Neural cell (in vitro differentiated cells): Measurements from ENCODE around the gene MUC3A. TPM values are rescaled to one million over a fixed set of nuclear protein-coding genes. Genes with fewer than 3 reads are reported as not detected.
"Not testable (repeated sequence)": the region's sequence is repeated elsewhere in the genome, so short reads cannot be mapped to it uniquely, and the experiment has no call there.

Experiments
- H2AFZ ChIP-seq: fragments of 200-600, 300-800 bp; sonication (generic), shearing (Covaris generic); 2 replicates; pipeline ENCODE4 v1.6.0; 2014; ENCODE audit warnings: low read depth, mild to moderate bottlenecking, antibody characterized with exemption, low read length, moderate library complexity
- H3F3A ChIP-seq: fragments of 200-600 bp; shearing (Covaris generic); 2 replicates; pipeline ENCODE4 v1.6.1; 2016; ENCODE audit warnings: mild to moderate bottlenecking, moderate library complexity, mixed read lengths, antibody characterized with exemption, low read length; ENCODE audit not compliant: insufficient read depth, poor library complexity, severe bottlenecking
- H3K27ac ChIP-seq: fragments of 200-600, 300-800 bp; sonication (generic), shearing (Covaris generic); 2 replicates; pipeline ENCODE4 v1.5.1; 2014; ENCODE audit warnings: mild to moderate bottlenecking, low read length, moderate library complexity
- H3K27me3 ChIP-seq: fragments of 300-800, 200-600 bp; sonication (generic), shearing (Covaris generic); 2 replicates; pipeline ENCODE4 v1.6.0; 2014; ENCODE audit warnings: mild to moderate bottlenecking, low read depth, low read length, moderate library complexity; ENCODE audit not compliant: insufficient read depth
- H3K36me3 ChIP-seq: fragments of 300-800, 200-600 bp; sonication (generic), shearing (Covaris generic); 2 replicates; pipeline ENCODE4 v1.5.1; 2014; ENCODE audit warnings: mild to moderate bottlenecking, antibody characterized with exemption, low read length, moderate library complexity; ENCODE audit not compliant: insufficient read depth
- H3K4me2 ChIP-seq: fragments of 300-800, 200-600 bp; sonication (generic), shearing (Covaris generic); 2 replicates; pipeline ENCODE4 v1.6.0; 2014; ENCODE audit warnings: mild to moderate bottlenecking, low read length
- H3K4me3 ChIP-seq: fragments of 300-800, 200-600 bp; sonication (generic), shearing (Covaris generic); 2 replicates; pipeline ENCODE4 v1.5.1; 2014; ENCODE audit warnings: mild to moderate bottlenecking, low read length, moderate library complexity
- H3K79me2 ChIP-seq: fragments of 200-600 bp; shearing (Covaris generic); replicated peaks from 2 replicates; pipeline ENCODE4 v1.6.0; 2014; ENCODE audit warnings: mild to moderate bottlenecking, low read length, moderate library complexity; ENCODE audit not compliant: insufficient read depth
- H3K9ac ChIP-seq: fragments of 300-800, 200-600 bp; sonication (generic), shearing (Covaris generic); 2 replicates; pipeline ENCODE4 v1.6.1; 2016; ENCODE audit warnings: mild to moderate bottlenecking, low read length, mixed read lengths
- H3K9me2 ChIP-seq: fragments of 200-600 bp; shearing (Covaris generic); 2 replicates; pipeline ENCODE4 v1.6.1; 2016; ENCODE audit warnings: mild to moderate bottlenecking, low read length, mixed read lengths; ENCODE audit not compliant: insufficient read depth
- H3K9me3 ChIP-seq: fragments of 200-600, 300-800 bp; sonication (generic), shearing (Covaris generic); 2 replicates; pipeline ENCODE4 v1.6.1; 2016; ENCODE audit warnings: mild to moderate bottlenecking, mixed run types, low read length, moderate library complexity, mixed read lengths
- H4K20me1 ChIP-seq: fragments of 200-600 bp; shearing (Covaris generic); 2 replicates; pipeline ENCODE4 v1.6.1; 2016; ENCODE audit warnings: mild to moderate bottlenecking, mixed run types; ENCODE audit not compliant: insufficient read depth
- EP300 ChIP-seq: fragments of 450-650 bp; conservative IDR thresholded peaks from 2 replicates; pipeline ENCODE4 v1.6.1; 2014; ENCODE audit warnings: antibody characterized with exemption, mild to moderate bottlenecking, moderate library complexity; ENCODE audit not compliant: poor library complexity, severe bottlenecking
- EZH2 ChIP-seq: fragments of 200-600, 300-800 bp; shearing (Covaris generic), sonication (generic); IDR thresholded peaks from 2 replicates; pipeline ENCODE4 v1.6.1; 2014; ENCODE audit warnings: antibody characterized with exemption, low read length, borderline replicate concordance, mild to moderate bottlenecking; ENCODE audit not compliant: insufficient read depth, poor library complexity, severe bottlenecking
- MXI1 ChIP-seq: fragments of 450-650 bp; conservative IDR thresholded peaks from 2 replicates; pipeline ENCODE4 v1.6.1; 2014; ENCODE audit warnings: antibody characterized with exemption, mild to moderate bottlenecking; ENCODE audit not compliant: poor library complexity, severe bottlenecking
- POLR2AphosphoS5 ChIP-seq: IDR thresholded peaks from 2 replicates; pipeline ENCODE4 v1.6.1; 2012
- RAD21 ChIP-seq: fragments of 450-650 bp; conservative IDR thresholded peaks from 2 replicates; pipeline ENCODE4 v1.6.1; 2014; ENCODE audit warnings: antibody characterized with exemption, mild to moderate bottlenecking, moderate library complexity
- SMC3 ChIP-seq: fragments of 450-650 bp; conservative IDR thresholded peaks from 2 replicates; pipeline ENCODE4 v1.6.1; 2014; ENCODE audit warnings: antibody characterized with exemption, mild to moderate bottlenecking, moderate library complexity; ENCODE audit not compliant: poor library complexity
- TAF1 ChIP-seq: IDR thresholded peaks from 2 replicates; pipeline ENCODE4 v1.6.1; 2012; ENCODE audit warnings: low read depth
- polyA plus RNA-seq: library from polyadenylated mRNA; depleted of rRNA; stranded (reverse); fragments of >200 nt; gene quantifications from 2 replicates; pipeline ENCODE4 v1.2.3, GENCODE V29; 2014
- TF ChIP-seq, protein P1 (sequence below): fragments of 450-650 bp; IDR thresholded peaks from 2 replicates; pipeline ENCODE4 v1.5.1; 2014; ENCODE audit warnings: antibody characterized with exemption, mild to moderate bottlenecking, moderate library complexity; ENCODE audit not compliant: poor library complexity, severe bottlenecking
- TF ChIP-seq, protein P2 (sequence below): IDR thresholded peaks from 2 replicates; pipeline ENCODE4 v1.6.1; 2012; ENCODE audit warnings: borderline replicate concordance

The MUC3A gene
- polyA plus RNA-seq, 1 donor from 2014 or later, result not detected

DNA sequence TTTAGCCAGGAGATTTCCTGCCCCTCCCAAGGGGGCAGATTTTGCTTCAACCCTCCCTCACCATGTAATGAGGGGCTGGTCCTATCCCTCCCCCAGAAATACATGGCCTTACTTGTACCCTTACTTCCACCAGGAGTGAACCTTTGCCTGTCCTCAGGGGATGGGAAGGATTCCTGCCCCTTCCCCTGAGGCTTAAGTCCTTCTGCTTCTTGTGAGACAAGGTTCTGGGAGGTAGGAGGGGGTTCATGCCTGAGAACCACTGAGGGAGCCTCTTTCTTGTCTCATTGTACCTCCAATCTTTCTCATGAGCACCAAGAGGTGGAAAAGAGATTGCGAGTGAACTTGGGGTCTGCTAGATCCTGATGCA lies 19.5 kb upstream of the MUC3A start:
- Histone ChIP-seq H3K4me3 (no peak overlapping the region), H3K36me3 (no peaks in the 10 kb centered on the region), H3K27me3 (no peaks in the 10 kb centered on the region), H2AFZ (no peak overlapping the region), H3K4me2 (no peak overlapping the region), H3K9me3 (no peaks in the 10 kb centered on the region), H4K20me1 (no peaks in the 10 kb centered on the region), H3F3A (no peaks in the 10 kb centered on the region), H3K9me2 (no peaks in the 10 kb centered on the region), H3K9ac (no peak overlapping the region), H3K27ac (no peak overlapping the region), H3K79me2 (no peaks in the 10 kb centered on the region)
- TF ChIP-seq TAF1 (no peak), SMC3 (no peak), EP300 (no peak), POLR2AphosphoS5 (no peak), EZH2 (no peak), RAD21 (no peak), MXI1 (no peak)
- TF ChIP-seq, protein P1, sequence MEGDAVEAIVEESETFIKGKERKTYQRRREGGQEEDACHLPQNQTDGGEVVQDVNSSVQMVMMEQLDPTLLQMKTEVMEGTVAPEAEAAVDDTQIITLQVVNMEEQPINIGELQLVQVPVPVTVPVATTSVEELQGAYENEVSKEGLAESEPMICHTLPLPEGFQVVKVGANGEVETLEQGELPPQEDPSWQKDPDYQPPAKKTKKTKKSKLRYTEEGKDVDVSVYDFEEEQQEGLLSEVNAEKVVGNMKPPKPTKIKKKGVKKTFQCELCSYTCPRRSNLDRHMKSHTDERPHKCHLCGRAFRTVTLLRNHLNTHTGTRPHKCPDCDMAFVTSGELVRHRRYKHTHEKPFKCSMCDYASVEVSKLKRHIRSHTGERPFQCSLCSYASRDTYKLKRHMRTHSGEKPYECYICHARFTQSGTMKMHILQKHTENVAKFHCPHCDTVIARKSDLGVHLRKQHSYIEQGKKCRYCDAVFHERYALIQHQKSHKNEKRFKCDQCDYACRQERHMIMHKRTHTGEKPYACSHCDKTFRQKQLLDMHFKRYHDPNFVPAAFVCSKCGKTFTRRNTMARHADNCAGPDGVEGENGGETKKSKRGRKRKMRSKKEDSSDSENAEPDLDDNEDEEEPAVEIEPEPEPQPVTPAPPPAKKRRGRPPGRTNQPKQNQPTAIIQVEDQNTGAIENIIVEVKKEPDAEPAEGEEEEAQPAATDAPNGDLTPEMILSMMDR, result no peak
- TF ChIP-seq, protein P2, sequence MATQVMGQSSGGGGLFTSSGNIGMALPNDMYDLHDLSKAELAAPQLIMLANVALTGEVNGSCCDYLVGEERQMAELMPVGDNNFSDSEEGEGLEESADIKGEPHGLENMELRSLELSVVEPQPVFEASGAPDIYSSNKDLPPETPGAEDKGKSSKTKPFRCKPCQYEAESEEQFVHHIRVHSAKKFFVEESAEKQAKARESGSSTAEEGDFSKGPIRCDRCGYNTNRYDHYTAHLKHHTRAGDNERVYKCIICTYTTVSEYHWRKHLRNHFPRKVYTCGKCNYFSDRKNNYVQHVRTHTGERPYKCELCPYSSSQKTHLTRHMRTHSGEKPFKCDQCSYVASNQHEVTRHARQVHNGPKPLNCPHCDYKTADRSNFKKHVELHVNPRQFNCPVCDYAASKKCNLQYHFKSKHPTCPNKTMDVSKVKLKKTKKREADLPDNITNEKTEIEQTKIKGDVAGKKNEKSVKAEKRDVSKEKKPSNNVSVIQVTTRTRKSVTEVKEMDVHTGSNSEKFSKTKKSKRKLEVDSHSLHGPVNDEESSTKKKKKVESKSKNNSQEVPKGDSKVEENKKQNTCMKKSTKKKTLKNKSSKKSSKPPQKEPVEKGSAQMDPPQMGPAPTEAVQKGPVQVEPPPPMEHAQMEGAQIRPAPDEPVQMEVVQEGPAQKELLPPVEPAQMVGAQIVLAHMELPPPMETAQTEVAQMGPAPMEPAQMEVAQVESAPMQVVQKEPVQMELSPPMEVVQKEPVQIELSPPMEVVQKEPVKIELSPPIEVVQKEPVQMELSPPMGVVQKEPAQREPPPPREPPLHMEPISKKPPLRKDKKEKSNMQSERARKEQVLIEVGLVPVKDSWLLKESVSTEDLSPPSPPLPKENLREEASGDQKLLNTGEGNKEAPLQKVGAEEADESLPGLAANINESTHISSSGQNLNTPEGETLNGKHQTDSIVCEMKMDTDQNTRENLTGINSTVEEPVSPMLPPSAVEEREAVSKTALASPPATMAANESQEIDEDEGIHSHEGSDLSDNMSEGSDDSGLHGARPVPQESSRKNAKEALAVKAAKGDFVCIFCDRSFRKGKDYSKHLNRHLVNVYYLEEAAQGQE, result no peak

DNA sequence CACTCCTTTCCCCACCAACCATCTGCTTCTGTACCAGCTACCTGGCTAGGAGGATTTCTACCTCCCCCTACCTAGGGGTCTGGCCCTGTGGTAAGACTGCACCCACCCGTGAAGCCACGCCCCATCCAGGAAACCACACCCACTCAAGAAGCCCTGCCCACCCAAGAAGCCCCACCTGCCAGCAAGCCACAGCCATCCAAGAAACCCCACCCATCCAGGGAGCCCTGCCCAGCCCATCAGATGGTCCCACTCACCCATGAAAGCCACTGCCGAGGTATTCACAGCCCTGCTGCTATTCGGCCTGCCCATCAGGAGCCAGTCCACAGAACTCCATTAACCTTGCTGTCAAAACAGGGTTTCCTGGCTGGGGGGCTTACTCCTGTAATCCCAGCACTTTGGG lies 15.6 kb upstream of the MUC3A start:
- H3K9ac ChIP-seq, result no peak overlapping the region
- no peaks in the 10 kb centered on the region for H3K27me3 ChIP-seq
- no peaks in the 10 kb centered on the region for H3F3A ChIP-seq
- TF ChIP-seq, protein P1, result no peak
- TF ChIP-seq EZH2, result no peak
- TF ChIP-seq EP300, result no peak
- TF ChIP-seq MXI1, result no peak
- no peak for TF ChIP-seq RAD21
- no peak for TF ChIP-seq SMC3
- TF ChIP-seq POLR2AphosphoS5, result no peak
- TF ChIP-seq, protein P2, result no peak
- TF ChIP-seq TAF1, result no peak
- H3K4me2 ChIP-seq, result no peak overlapping the region
- no peaks in the 10 kb centered on the region for H3K79me2 ChIP-seq
- no peaks in the 10 kb centered on the region for H3K9me3 ChIP-seq
- no peak overlapping the region for H3K27ac ChIP-seq
- no peaks in the 10 kb centered on the region for H4K20me1 ChIP-seq
- H3K9me2 ChIP-seq, result no peaks in the 10 kb centered on the region
- H3K36me3 ChIP-seq, result no peaks in the 10 kb centered on the region
- no peak overlapping the region for H2AFZ ChIP-seq
- H3K4me3 ChIP-seq, result no peak overlapping the region

DNA sequence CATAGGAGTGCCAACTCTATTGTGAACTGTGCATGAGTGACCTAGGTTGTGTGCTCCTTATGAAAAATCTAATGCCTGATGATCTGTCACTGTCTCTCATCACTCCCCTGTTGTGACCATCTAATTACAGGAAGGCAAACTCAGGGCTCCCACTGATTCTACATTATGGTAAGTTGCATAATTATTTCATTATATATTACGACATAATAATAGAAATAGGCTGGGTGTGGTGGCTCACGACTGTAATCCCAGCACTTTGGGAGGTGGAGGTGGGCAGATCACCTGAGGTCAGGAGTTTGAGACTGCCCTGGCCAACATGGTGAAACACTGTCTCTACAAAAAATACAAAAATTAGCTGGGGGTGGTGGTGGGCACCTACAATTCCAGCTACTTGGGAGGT lies 14.0 kb upstream of the MUC3A start:
- not testable (repeated sequence) for H3F3A ChIP-seq, H3K27me3 ChIP-seq, H3K36me3 ChIP-seq, H3K4me2 ChIP-seq, H3K79me2 ChIP-seq, H3K9ac ChIP-seq, H3K9me3 ChIP-seq, H3K4me3 ChIP-seq, H2AFZ ChIP-seq, H3K27ac ChIP-seq, H3K9me2 ChIP-seq, H4K20me1 ChIP-seq

DNA sequence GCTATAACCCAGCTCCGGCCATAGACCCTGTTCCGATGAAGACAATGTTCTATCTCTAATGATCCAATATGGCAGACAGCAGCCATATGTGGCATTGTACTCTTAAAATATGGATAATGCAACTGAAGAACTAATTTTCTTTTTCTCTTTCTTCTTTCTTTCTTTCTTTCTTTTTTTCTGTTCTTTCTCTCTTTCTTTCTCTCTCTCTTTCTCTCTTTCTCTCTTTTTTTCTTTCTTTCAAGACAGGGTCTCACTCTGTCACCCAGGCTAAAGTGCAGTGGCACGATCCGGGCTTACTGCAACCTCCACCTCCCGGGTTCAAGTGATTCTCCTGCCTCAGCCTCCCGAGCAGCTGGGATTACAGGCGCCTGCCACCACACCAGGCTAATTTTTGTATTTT lies 13.2 kb upstream of the MUC3A start:
- not testable (repeated sequence) for H3K79me2 ChIP-seq, H3K9me2 ChIP-seq, H3K27me3 ChIP-seq, H4K20me1 ChIP-seq, H3K4me2 ChIP-seq, H2AFZ ChIP-seq, H3K9me3 ChIP-seq, H3K36me3 ChIP-seq, H3K4me3 ChIP-seq, H3F3A ChIP-seq, H3K27ac ChIP-seq, H3K9ac ChIP-seq
